NCI-H345 treated with DMSO at 0.1 percent for 48 hours (cell line): ENCODE results near the gene ERC2.

Experiments
- DNase-seq: peaks from one replicate; lab custom pipeline; 2025; ENCODE audit not compliant: unreplicated experiment; lab: John Stamatoyannopoulos, UW

The ERC2 gene

DNA sequence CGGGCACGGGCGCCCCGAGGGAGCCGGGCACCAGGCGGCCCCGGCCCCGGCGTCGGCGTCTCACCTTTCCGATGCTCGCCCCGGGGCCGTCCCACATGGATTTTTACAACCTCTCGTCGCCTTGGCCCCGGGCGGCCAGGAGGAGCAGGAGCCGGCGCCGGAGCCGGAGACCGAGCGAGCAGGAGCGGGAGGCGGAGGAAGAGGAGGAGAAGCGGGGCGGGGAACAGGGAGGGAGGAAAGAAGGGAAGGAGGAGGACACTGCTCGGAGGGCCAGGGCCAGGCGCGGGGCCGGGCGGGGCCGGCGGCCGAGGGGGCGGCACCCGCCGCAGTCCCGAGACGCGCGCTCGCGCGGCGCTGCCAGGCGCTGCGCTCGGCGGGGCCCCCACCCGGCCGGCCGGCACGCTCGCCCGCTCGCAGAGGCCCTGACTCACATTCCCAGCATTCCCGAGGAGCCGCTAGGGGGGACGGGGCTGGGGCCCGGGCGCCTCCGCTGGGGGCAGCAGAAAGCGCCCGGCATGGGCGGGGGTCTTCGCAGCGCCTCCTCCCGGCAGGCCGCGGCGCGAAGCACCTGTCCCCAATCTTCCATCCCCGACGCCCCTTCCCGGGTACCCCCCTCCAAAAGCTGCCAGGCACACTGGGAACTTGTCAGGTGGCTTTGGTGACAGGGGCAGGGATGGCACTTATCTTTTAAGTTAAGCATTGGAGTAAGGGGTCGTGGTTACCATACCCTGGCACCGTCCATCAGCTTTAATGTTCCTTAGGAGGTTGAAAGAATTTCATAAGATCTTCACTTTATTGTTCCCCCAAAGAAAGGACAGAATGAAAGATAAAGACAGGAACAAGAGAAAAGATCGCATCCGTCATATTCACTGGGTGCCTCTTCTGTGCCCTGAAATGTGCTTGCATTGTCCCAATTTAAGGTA is at the start of gene ERC2:
Gene ERC2 (minus strand): TSS at position 284 of the 923 bp plus-strand sequence.
- DNase-seq, result peak; percentile 32

DNA sequence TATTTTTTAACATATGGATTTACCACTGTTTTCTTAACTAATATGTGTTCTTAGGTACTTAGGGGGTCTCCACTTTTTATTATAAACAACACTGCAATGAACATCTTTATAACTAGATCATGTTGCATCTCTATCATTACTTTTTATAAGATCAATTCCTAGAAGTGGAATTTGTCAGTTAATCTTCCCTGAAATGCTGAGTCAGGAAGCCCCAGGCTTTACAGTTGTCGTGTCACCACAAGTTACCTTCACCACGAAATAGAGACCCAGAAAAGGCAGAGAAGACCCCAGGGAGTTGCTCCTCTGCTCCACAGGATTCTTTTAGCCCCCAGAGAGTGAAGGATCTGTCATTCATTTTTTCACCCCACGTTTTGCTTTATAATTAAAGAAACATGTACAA is 34.5 kb upstream of the ERC2 start:
- DNase-seq, result no peak

DNA sequence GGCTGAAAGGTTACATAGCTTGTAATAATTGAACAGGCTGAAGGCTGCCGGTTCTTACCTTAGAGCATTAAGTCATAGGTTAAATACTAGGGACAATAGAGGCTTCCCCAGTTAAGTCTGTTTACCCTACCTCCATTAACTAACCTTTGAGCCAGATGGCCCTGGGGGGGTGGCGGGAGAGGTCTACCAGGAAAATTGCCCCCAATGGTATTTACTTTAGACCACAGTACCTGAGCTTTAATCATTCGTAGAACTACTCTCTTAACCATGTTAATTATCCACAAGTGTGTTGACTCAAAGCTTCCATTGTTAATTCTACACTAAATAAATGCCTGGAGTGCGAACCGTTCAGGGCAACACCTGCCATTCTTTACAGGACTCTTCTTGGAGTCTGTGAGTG is 28.1 kb upstream of the ERC2 start:
- DNase-seq, result peak; percentile 68

DNA sequence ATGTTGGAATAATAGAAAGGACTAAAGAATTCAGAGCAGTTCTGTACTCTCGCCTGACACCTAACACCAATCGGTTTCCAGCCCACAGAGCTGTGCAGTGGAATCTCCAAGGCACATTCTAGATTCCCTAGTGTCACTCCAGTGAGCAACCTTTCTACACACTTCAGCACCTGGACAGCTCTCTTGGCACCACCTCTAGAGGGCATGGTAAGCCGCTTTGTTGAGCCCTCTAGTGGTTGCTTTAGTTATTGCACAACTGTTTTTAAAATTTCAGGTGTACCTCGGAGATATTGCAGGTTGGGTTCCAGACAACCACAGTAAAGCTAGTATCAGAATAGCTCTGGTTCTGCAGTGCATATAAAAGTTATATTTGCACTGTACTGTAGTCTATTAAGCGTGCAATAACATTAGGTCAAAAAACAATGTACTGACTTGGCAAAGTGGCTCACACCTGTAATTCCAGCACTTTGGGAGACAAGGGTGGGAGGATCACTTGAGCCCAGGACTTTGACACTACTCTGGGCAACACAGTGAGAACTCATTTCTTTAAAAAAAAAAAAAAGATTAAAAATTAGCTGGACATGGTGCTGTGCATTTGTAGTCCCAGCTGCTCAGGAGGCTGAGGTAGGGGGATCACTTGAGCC is 26.5 kb upstream of the ERC2 start:
- peak; percentile 54 for DNase-seq

DNA sequence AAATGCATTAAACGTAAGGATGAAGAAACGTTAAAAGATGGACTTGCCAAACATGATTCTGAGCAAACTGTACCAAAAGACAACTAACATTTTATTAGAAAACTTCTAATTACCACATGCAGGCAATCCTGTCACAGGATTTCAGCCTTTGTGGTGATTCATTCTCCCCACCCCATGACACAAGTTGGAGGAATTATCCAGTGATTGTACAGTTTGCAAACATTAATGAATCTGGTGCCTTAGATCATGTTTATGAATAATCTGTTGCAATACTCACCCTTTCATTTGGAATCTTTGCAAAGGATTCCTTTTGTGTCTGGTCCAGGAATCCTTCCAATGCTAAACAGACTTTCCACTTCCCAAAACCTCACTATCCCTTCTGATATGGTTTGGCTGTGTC is 23.3 kb upstream of the ERC2 start:
- DNase-seq, result no peak

DNA sequence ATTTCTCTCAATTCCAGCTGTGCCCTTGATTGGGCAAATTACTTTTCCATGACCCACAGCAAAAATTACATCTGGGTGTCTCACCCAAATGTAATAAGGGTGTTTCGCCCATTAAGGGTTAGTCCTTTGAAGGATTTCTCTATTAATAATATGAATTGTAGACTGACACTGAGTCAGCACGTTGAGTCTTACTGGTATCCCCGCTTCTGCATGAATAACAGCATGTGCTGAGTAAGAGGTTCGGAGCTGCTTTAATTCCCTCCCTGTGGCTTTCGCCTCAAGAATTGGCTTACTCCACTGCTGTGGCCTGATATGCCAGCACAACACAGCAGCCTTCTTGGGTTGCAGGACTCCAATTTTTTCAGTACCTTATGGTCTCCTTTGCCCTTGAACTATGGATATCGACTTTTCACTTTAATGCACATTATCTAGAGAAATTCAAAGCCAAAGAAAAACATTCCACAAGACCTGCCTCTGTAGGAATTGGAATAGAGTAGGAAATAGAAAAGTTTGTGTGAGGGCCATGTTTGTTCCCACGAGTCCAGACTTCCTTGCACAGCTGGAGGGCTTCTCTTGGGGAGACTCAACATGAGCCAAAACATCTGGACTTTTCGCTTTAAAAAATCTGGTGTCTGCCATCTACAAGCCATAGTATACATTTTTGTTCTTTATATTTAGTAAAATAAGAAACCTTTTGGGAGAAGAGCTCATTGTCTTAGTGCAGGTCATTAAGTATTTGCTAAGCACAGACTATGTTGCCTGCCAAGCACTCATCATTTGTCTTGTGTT is 20.7 kb upstream of the ERC2 start:
- no peak for DNase-seq

DNA sequence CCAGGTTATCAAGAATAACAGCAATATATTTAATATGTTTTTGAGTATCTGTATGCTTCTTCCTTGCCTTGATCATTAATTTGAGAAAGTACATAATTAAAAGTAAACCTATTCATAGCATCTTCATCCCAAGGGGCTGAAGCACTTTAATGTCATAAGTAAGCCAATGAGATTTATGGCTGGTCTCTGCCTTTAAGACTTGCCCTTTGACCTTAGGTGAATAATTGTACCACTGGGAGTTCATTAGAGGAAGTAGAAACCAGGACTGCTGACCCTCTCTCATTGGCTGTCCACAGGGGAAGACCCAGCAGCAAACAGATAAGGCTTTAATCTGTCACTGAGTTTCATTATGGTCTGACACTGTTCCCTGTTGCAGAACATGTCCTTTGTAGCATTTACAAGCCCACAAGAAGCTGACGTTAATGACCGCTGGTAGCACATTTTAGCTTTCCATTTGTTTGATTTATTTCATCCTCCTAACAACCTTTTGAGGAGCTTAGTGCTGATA is 16.3 kb upstream of the ERC2 start:
- no peak for DNase-seq

DNA sequence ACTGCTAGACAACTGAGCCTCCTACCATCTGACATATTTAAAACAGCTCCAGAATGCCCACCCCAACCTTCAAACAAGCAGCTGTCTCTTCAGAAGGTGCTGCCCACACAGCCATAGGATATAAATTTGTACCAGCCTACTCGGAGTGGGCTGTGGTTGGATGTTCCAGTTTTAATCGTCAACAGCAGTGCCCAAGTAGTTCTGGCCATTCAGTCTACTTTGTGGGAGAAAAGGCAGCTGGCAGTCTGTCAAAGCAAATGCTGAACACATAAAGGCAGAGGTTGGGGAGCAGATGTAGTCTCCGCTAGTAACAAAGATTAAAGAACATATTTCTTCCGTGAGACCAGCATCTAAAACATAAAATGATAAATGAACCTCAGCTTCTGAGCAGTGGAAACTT is 15.9 kb upstream of the ERC2 start:
- no peak for DNase-seq

DNA sequence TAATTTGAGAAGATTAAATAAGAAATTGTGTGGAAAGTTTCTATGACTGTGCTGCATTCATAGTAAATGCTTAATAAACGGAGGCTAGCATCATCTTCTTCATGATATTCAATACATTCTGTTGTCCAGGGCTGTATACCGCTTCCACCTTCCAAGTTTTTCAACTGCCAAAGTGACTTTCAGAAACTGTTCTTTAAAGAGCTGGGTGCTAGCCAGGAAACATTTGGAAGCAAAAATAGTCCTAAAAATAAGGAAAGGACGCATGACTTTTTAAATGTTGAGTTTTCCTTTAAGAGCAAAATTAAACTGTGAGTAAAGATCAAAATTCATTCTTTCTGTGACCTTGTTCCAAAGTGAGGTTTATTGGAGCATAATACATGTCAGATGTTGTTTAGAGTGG is 9.4 kb upstream of the ERC2 start:
- no peak for DNase-seq

DNA sequence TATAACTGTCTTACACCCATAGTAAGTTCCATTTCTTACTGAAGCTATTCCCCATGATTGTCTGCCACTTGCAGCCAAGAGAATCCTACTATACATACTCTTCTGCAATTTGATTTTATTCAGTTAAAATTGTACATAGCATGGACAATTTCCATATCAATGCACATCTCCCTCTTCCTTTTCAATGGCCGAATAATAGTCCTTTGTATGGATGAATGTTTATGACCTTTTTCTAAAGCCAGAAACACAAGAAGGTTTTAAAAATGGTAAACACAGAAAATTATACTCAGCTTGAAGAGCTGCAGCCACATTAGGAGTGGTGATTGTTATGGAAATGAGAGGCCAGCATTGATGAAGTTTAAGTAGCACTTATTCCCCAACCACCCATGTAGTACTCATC is 8.5 kb upstream of the ERC2 start:
- DNase-seq, result peak; percentile 10

DNA sequence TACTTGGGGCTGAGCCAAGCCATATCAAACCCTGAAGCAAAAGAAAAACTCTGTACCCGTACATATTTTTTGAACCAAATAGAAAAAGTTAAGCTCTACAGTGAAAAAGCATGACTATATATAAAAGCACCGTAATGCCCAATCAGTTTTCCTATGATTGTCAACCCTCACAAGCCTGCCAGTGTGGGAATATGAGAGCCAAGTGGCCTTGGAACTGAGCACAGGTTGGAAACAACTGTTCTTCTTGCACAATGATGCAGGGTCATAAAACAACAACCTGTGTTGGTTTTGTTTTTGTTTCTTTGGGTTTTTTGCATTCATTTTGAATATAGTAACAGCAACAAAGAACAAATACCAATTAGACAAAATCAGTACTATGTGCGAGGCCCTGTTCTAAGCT is 3.5 kb upstream of the ERC2 start:
- DNase-seq, result no peak

DNA sequence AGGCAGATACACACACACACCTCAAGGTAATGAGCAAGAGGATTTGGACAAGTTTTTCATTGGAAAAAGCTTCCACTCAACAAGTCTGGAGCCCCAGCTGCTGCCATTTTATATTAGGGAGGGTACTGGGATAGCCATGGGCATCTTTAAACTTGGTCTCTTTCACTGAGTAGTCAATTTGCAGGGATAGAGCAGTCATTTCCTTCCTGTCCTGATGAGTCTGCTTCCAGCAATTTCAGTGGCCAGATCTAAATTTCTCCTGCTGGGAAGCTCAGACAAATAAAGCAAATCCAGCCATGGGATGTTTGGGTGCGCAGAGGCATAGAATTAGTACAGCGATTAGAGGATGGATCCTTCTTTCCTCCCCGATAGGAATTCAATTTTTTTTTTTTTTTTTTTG is 874 bp upstream of the ERC2 start:
- no peak for DNase-seq

DNA sequence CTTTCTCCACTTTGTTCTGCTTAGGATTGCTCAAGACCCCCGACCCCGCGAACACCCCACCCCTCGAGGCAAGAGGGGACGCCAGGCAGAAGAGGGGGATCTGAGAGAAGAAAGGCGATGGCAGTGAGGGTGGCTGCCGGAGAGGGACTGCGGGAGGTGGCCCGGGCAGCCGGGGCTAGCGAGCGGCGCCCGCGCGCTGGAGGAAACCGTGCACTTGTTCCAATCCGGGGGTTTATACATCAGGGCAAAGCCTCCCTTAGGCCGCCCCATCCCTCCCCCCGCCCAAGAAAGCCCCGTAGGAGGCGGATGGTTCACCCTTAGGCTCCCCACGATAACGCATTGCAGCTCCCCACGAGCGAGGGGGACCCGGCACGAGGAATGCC is 475 bp downstream of the ERC2 start:
- no peak for DNase-seq

DNA sequence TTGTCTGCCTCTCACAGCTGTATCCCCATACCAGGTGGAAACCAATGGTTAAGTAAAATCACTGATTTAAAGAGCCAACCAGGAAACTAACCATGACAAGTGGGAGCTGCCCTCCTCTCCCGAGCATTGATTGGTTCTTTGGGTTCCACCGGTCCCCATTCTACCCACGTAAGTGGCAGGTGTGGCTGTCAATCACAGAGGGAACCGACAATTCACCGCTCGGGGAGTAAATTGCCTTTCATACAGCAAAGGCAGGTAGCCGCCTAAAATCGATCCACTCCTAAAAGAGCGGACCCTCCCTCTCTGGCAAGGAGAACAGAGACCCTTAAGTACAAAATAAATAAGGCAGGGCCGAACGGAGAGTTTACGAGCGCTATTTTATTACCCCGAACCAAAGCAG is 1.2 kb downstream of the ERC2 start:
- peak; percentile 91 for DNase-seq

DNA sequence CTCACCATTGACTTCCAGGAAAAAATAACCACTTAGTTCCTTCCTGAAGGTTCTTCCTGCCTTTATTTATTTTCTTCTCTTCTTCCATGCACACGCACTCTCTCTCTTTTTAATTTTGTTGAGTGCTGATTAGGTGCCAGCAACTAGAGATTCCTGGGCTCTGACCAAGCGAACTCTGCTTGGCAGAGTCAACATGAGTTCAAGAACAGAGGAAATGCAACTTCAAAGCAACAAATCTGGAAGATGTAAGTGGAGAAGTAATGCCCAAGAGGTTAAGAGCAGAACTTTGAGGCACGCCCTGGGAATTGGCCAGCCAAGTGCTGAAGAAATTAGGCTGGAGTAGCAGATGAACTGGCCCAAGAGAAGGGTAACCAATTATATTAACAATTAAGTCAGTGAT is 8.5 kb downstream of the ERC2 start:
- DNase-seq, result no peak

DNA sequence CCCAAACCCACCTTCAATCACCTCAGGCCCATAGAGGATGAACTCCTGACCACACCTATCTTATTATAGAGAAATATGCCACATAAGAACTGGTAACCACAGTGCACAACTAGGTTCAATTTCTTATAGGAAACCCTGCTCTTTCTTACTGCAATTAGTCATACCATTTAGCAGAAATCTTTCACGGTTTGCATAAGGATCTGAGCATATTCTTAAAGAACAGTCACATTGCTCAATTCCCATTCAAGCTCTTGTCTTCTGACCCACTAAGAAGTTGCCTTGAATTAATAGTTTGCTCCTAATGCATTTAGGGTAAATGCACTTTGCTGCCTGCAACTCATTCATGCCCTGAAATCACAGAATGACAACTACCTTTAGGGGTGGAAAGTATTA is 9.2 kb downstream of the ERC2 start:
- no peak for DNase-seq

DNA sequence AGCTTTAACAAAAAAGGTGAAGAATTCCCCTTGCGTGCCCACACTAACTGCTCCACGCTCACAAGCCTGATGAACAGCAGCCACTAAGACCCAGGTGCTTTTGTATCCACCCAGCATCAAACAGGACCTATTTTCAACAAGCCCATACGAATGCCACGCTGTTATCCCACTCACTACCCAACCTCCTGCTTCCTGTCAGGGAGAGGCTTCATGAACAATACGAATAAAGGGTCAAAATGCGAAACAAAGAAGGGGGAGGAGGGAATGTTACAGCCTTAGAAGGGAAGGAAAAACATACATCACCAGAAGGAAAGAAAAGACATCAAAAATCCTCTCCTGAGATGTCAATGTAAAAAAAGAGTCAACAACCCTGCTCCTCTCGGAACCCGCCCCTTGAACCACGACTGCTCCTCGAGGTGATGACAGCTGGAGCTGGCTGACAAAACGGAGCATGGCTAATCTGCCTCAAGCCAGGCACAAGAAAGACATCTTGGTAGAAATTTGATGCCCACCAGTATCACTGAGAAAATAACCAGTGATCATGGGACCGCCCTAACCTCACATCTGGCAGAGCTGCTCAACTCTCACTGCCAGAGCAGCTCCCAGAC is 9.7 kb downstream of the ERC2 start:
- no peak for DNase-seq

DNA sequence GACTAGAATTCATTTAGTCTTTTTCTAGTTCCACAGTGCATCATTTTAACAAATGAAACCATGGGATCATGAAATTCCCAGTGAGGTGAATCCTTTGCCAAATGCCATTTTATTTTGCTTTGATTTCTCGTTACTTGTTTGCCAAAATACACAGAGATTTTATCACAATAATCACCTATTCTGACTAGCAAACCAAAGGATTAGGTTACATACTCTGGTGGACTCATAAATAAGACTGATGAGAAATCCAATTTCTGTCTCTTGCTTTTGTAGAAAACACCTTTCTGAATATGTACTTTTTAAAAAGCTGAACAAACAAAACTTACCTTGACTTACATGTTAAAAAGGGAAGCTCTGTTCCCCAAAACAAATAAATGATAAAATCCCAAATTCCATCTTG is 12.2 kb downstream of the ERC2 start:
- DNase-seq, result no peak

DNA sequence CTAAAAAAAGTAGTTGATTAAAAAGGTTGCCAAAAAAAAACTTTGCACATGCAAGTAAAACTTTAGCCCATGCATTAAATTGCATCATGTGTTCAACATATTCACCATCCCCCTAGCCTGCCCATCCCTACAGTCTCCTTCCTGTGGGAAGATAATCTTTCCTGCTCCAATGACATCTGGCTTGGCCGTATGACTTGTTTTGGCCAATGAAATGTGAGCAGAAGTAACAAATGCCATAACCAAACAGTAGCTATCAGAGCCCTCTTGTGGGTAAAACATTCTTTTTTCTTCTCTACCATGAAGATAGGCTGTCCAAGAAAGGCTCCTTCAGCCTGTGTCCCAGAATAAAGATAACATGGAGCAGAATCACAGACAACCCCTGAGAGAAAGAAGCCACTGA is 15.3 kb downstream of the ERC2 start:
- DNase-seq, result no peak

DNA sequence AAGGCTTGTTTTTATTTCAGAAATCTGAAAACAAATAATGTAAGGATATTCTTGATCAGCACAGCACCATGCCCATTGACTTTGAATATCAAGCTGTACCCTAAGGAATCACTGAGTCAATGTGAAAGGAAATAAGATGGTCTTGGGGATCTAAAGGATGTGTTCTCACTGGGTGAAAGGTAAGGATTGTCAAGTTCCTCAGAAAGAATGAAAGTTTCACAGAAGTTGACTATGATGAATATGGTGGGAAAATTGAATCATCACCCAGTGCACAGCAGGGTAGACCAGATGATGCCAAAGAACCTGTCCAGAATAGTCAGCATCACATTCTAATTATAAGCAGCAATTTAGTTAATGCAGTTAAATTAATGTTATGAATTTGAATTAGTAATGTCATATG is 16.2 kb downstream of the ERC2 start:
- no peak for DNase-seq

DNA sequence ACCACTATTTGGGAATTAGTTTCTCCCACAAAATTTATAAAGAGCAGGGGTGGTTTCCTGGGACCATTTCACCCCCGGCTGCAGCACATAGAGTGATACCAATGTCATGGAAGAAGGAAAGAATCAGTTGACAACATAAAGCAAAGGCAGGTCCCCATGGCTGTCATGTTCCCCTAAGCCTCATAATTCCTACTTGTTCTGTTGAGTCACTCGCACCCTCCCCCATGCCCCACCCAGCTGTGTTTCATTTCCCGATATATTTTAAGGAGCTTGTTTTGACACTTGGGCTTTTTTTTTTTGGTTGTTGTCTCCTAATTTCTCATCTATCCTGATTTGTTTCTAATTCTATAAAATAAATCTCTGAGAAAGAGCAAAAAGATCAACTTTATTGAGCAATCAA is 24.9 kb downstream of the ERC2 start:
- no peak for DNase-seq
